ENCODE measurements around the gene LY6G5C. TPM values are rescaled to one million over a fixed set of nuclear protein-coding genes. Genes with fewer than 3 reads are reported as not detected.

LY6G5C gene
- total and polyA plus RNA-seq, 9 of the 15 experiments (the other 6 are each of a cell fraction or from before 2014, with no cell fraction given), result 0.10 to 0.67 (median 0.46) TPM; not detected in 4

GRCh38 chr6:31665501-31666336, 15.1 kb downstream of the LY6G5C start, which contains the start of gene CSNK2B (continued):
- TF ChIP-seq, protein P1, sequence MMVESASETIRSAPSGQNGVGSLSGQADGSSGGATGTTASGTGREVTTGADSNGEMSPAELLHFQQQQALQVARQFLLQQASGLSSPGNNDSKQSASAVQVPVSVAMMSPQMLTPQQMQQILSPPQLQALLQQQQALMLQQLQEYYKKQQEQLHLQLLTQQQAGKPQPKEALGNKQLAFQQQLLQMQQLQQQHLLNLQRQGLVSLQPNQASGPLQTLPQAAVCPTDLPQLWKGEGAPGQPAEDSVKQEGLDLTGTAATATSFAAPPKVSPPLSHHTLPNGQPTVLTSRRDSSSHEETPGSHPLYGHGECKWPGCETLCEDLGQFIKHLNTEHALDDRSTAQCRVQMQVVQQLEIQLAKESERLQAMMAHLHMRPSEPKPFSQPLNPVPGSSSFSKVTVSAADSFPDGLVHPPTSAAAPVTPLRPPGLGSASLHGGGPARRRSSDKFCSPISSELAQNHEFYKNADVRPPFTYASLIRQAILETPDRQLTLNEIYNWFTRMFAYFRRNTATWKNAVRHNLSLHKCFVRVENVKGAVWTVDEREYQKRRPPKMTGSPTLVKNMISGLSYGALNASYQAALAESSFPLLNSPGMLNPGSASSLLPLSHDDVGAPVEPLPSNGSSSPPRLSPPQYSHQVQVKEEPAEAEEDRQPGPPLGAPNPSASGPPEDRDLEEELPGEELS (CRISPR knock-in tag; IDR thresholded peaks at IDR 0.05; ENCODE audit: borderline replicate concordance), result peak; percentile 92; the same call in 1 of the 2 replicates
- TF ChIP-seq MAFF (IDR thresholded peaks at IDR 0.05; ENCODE audit: low read length) (no peak; the same call in 1 of the 2 replicates), RAD51 (IDR thresholded peaks at IDR 0.05; ENCODE audit: borderline replicate concordance, low read depth) (peak; percentile 78), CEBPZ (IDR thresholded peaks at IDR 0.05; ENCODE audit: borderline replicate concordance, low read depth, low read length) (no peak), ZNF76 (CRISPR knock-in tag; IDR thresholded peaks at IDR 0.05; ENCODE audit: borderline replicate concordance) (peak; percentile 31; the same call in 1 of the 2 replicates), ZNF277 (CRISPR knock-in tag; IDR thresholded peaks at IDR 0.05; ENCODE audit: borderline replicate concordance) (no peak), SNRNP70 (optimal IDR thresholded peaks at IDR 0.05; ENCODE audit: low read depth, low read length) (no peak), ZNF79 (CRISPR knock-in tag; IDR thresholded peaks at IDR 0.05; ENCODE audit: low read depth) (no peak), TAL1 (IDR thresholded peaks at IDR 0.05) (no peak), DACH1 (IDR thresholded peaks at IDR 0.05; ENCODE audit: partially characterized antibody) (no peak), TRIM28 (IDR thresholded peaks at IDR 0.05) (no peak; the same call in 1 of the 2 replicates), BRF2 (IDR thresholded peaks at IDR 0.05; ENCODE audit: borderline replicate concordance, insufficient read depth, insufficient read length) (no peak), MTF1 (CRISPR knock-in tag; IDR thresholded peaks at IDR 0.05; ENCODE audit: borderline replicate concordance) (no peak), C11orf30 (IDR thresholded peaks at IDR 0.05; ENCODE audit: low read depth) (no peak)
- TF ChIP-seq, protein P2, sequence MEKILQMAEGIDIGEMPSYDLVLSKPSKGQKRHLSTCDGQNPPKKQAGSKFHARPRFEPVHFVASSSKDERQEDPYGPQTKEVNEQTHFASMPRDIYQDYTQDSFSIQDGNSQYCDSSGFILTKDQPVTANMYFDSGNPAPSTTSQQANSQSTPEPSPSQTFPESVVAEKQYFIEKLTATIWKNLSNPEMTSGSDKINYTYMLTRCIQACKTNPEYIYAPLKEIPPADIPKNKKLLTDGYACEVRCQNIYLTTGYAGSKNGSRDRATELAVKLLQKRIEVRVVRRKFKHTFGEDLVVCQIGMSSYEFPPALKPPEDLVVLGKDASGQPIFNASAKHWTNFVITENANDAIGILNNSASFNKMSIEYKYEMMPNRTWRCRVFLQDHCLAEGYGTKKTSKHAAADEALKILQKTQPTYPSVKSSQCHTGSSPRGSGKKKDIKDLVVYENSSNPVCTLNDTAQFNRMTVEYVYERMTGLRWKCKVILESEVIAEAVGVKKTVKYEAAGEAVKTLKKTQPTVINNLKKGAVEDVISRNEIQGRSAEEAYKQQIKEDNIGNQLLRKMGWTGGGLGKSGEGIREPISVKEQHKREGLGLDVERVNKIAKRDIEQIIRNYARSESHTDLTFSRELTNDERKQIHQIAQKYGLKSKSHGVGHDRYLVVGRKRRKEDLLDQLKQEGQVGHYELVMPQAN (IDR thresholded peaks at IDR 0.05; ENCODE audit: borderline replicate concordance), result peak; percentile 97
